ENCODE results near the gene SPNS2. TPM values are rescaled to one million over a fixed set of nuclear protein-coding genes. Genes with fewer than 3 reads are reported as not detected.

SPNS2 gene
- total and polyA plus RNA-seq, 2 experiments from 2014 or later = 1.7 to 2.3 TPM

GRCh38 chr17:4538236-4539002 lies 39.7 kb downstream of the SPNS2 start (continued):
- TF ChIP-seq ZNF462 (CRISPR knock-in tag; IDR thresholded peaks at IDR 0.05) = no peak
- no peak for TF ChIP-seq EZH2phosphoT487 (IDR thresholded peaks at IDR 0.05; ENCODE audit: unreplicated experiment)
- no peak for TF ChIP-seq ZNF331 (CRISPR knock-in tag; IDR thresholded peaks at IDR 0.05; ENCODE audit: low read depth)
- TF ChIP-seq STAT1 (IDR thresholded peaks at IDR 0.05; ENCODE audit: unreplicated experiment) = no peak
- TF ChIP-seq ZNF114 (CRISPR knock-in tag; IDR thresholded peaks at IDR 0.05) = no peak

GRCh38 chr17:4539025-4539424 lies 40.3 kb downstream of the SPNS2 start:
- peaks cover 45% of the 10 kb centered on the region for H3K27me3 Mint-ChIP-seq (ENCODE audit: insufficient read depth, low read depth, poor library complexity)
- H3K4me3 Mint-ChIP-seq = no peak overlapping the region
- DNase-seq (ENCODE audit: low spot score) = no peak
- H3K4me3 ChIP-seq = no peak overlapping the region
- H3K36me3 Mint-ChIP-seq (ENCODE audit: low read depth) = peaks cover 52% of the 10 kb centered on the region
- H3K9me3 Mint-ChIP-seq = no peaks in the 10 kb centered on the region; the same call in 2 of the 3 replicates
- H3K4me2 ChIP-seq = no peak overlapping the region
- peaks cover 18% of the 10 kb centered on the region for H3K4me1 Mint-ChIP-seq
- no peak overlapping the region for H3K27ac Mint-ChIP-seq
- ATAC-seq = no peak
- H3F3A ChIP-seq (replicated peaks; ENCODE audit: low read depth) = peaks cover 10% of the 10 kb centered on the region
- H3K27ac ChIP-seq (ENCODE audit: low read depth) = no peak overlapping the region
- no peak overlapping the region for H2AFZ ChIP-seq
- H4K20me1 ChIP-seq (replicated peaks; ENCODE audit: insufficient read depth) = peaks cover 8% of the 10 kb centered on the region
- H3K79me2 ChIP-seq (replicated peaks; ENCODE audit: insufficient read depth) = no peaks in the 10 kb centered on the region
- no peaks in the 10 kb centered on the region for H3K9me2 ChIP-seq (ENCODE audit: insufficient read depth)
- no peaks in the 10 kb centered on the region; the same call in 1 of the 2 replicates for H3K27me3 ChIP-seq (ENCODE audit: insufficient read depth)
- no peaks in the 10 kb centered on the region; the same call in 1 of the 2 replicates for H3K36me3 ChIP-seq (ENCODE audit: insufficient read depth)
- H3K4me1 ChIP-seq (ENCODE audit: insufficient read depth) = peaks cover 7% of the 10 kb centered on the region; the same call in 1 of the 2 replicates
- no peak for TF ChIP-seq POLR2AphosphoS5 (IDR thresholded peaks at IDR 0.05; ENCODE audit: low read depth)
- no peak for TF ChIP-seq ETS1 (IDR thresholded peaks at IDR 0.05)
- TF ChIP-seq ZNF114 (CRISPR knock-in tag; IDR thresholded peaks at IDR 0.05) = no peak
- TF ChIP-seq CTCF (conservative IDR thresholded peaks at IDR 0.05; ENCODE audit: low read depth in 2 of 2) = no peak

All from GM23338 (cell line).